Activated CD4-positive, alpha-beta T cell treated with anti-CD3 and anti-CD28 coated beads for 24 hours (primary cell): Measurements from ENCODE around the gene OTOP2.
"Not testable (repeated sequence)": the region's sequence is repeated elsewhere in the genome, so short reads cannot be mapped to it uniquely, and the experiment has no call there.

Experiments
- DNase-seq, 2 donors: peaks; one replicate each; pipeline ENCODE4 v3.0.0-alpha.2; 2020; ENCODE audit warnings: low read depth in 2 of 2

The OTOP2 gene

DNA sequence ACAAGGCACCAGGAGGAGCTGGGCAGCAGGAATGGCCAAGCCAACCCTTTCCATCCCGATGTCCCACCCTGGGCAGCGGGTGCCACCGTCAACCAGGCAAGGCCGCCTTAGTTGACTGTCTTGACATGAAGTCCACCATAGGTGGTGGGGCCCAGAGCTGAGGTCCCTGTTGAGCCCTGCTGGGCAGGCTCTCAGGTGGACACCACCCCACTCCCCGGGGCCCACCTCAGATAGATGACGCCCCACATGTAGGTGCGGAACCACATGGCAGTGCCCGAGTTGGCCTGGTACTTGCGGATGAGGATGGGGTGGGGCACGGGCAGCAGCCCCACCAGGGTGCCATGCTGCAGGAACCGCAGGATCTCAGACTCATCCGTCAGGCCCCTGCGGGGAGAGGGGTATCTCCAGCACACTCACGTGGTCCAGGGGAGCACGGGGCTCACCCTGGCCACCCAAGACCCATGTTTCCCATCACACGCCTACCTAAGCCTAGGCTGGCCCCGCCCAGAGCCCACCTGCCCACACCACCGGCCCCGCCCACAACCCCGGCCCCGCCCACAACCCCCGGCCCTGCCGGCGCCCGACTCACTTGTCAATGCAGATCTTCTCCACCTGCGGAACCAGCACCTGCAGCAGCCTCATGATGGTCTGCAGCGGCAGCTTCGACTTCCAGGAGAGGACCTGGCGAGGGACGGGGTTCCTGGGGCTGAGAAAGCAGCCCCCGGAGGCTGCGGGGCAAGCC, 27.8 kb downstream of the OTOP2 start:
- DNase-seq: no peak

DNA sequence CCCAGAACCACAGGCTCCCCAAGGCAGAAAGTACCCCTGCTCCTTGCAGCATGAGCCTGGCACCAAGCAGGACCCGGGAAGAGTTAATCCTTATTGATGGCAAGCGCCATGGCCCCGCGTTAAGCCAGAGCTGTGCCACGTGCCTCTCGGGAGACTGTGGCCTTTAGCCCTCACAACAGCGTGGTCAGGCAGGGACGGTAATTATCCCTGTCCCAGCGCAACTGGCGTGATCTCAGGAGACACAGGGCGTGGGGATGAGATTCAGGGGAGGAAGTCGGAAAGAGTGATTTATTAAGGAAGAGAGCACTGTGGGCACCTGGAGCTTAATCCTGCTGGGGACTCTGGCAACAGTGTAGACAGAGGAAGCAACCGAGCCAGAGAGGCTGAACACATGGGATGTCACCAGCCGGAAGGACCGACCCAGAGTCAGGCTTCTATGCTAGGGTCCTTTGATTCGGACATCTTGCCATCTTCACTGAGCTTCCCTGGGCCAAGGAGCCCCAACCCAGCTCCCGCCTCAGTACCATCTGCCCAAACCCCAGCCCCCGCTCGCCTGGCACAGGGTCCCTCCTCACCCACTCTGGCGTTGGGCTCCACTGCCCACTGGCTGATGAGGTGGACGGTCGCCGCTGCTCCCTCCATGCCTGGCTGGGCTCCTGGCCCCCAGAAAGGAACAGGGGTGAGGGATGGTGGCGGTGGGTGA, 28.5 kb downstream of the OTOP2 start:
- no peak for DNase-seq

DNA sequence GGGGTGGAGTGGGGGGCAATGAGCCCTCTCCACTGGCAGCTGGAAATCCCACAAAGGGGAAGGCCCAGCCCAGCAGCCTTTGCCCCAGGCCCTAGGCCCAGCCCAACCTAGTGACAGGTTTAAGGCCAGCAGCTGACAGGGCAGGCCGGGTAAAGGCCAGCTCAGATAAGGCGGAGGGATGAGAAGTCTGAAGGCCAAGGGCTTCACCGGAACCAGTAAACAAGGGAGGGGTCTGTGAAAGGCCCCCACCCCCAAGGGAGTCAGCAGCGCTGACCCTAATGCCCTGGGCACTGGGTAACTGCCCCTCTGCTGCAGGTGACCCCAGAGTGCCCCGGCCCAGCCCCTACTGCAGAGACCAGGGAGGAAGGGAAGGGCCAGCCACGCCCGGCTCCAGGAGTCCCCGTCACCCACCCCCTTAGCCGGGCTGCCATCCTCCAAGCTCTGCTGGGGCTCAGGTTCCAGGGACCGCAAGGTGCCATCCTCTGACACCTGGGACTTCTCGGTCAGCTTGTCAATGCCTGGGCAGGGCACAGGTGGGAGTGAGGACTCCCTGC, 29.1 kb downstream of the OTOP2 start:
- DNase-seq: no peak

DNA sequence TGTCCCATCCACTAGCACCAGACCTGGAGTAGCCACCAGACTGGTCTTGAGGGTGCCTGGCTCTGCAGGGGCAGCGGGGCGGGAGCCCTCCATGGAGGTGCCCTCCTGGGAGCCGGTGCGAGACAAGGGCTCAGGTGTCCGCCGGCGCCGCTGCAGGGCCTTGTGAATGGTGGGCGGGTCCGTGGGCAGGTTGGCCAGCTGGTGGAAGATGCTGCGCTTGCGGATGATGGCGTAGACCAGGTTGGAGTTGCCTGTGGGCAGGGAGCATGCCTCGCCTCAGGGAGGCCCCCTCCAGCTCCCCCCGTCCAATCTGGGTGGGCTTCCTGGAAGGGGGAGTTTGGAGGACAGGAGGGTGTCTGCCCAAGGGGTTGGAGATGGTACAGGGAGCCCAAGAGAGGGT, 30.0 kb downstream of the OTOP2 start:
- no peak for DNase-seq

DNA sequence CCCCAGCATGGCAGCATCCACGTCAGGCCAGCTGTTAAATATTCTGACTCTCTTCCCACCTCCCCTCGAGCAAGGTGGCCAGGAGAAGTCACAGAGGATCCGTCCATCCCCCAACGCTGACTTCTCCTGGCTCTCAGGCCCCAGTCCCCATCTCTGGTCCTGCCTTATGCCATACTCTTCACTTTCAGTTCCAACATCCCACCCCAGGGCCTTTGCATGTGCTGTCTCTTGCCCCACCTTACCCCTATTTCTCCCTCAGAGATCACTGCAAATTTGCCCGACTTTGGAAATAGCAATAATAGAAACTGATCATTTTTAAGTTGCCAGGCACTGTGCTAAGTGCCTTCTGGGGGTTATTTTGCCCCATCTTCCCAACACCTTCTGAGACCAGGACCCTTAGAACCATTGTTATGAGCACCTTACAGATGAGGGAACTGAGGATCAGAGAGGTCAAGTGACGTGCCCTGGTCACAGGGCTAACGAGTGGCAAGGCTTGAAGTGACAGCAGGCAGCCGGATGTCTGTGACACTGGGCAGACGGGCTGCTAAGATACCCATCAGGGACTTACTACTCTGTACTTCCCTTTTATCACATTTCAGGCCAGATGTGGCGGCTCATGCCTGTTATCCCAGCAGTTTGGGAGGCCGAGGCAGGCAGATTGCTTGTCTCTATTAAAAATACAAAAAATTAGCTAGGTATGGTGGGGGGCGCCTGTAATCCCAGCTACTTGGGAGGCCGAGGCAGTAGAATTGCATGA, 30.8 kb downstream of the OTOP2 start:
- DNase-seq: no peak

DNA sequence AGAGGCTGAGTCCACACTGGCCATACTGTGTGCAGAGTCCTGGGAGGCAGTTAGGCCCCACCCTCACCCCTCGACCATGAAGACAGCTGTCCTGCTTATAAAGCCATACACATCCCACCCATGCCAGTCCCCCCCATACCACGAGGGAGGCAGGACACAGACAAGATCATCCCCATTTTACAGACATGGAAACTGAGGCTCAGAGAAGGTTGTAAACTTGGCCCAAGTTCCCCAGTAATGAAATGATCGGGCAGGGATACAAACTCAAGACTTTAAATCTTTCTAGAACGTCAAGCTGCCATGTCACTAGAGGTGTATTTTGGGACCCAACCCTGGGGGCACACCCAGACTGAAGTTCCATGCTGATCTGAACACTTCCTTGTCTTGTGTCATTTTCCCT, 32.0 kb downstream of the OTOP2 start:
- no peak for DNase-seq

DNA sequence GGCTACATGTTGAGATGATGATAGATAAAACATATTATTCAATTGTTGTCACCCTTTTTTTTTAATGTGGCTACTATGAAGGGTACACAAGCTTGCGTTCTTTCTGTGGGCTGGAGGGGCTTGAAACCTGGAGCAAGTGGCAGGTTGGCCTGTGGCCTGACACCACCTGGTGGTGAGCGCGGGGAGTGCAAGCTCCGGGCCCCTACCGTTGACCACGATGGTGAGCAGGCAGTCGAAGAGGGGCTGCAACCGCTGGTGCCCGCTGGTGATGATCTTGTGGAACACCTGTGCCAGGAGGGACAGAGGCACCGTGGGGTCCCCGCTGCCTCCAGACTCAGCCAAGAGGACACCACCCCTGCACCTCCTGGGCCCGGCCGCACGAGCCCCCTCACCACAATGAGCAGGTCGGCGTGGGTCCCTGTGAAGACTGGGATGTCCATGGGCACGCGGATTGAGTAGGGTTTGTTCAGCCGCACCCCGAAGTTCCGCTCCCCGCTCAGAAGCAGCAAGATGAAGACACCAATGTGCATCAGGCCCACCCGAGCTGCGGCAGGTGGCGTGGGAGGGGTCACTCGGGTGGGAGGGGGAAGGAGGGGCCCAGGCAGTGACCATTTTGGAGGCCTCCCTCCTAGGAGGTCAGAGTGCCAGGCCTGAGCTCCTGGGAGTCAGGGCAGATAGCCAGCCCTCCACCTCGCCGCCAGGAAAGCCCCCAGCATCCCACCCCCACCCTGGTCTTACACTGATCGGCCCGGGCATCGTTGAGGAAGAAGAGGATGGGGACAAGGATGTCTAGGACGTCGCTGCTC, 34.1 kb downstream of the OTOP2 start:
- DNase-seq: peak; percentile 72 to 82

DNA sequence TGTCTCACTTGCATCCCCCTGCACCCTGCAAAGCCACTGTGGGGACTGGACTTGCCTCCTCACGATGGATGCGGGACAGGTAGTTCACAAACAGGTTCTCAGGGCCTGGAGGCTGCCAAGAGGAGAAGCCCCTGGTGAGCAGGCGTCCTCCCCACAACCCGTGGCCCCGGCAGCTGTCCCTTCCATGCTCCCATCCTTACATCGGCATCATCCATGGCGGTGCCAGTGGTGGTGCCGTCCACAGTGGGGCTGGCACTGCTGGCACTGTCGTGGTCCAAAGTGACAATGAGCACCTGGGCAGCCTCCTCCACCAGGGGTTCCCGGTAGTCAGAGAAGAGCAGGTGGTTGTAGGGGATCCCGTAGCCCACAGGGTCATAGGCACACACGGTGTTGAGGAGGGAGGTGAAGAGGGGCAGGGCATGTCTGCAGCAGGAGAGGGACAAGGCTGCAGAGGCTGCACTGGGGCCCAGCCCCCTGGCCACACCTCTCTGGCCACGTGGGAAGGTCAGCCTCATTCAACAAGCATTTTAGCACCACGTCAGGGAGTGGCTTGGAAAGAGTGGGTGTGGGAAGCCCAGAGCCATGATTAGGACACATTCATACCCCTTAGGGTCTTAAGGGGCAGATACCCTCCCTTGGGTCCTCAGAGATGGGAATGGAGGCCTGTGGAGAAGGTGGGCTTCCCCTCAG, 35.9 kb downstream of the OTOP2 start:
- DNase-seq: no peak

DNA sequence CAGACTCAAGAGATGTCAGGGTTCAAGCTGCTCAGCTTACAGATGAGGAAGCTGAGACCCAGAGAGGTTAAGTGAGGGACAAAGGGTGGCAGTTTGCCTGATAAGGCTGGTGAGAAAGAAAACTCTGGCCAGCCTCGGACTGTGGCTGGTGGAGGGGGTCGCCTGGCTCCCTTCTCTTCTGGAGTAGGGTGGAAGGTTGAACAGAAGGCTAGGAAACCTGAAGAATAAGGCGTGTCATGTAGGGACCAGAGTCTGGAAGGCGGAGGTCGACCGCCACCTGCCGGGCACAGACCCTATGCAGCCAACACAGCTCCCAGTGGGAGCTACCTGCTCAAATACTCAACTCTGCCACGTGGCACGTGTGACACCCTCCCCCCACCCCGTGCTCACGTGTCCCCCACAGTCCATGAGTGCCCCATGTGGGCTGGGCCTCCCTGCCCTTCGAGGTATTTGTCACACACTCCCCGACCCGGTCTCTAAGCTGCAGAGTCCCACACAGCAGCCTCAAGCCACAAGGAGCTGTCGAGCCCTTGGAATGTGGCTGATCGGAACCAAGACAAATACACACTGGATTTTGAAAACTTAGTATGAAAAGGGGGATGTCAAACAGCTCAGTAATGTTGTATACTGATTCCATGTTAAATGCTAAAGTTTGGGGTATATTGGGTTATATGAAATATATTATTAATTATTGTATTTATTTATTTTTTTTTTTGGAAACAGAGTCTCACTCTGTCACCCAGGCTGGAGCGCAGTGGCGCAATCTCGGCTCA, 36.7 kb downstream of the OTOP2 start:
- peak in 1 of 2 donors; percentile 55 for DNase-seq

DNA sequence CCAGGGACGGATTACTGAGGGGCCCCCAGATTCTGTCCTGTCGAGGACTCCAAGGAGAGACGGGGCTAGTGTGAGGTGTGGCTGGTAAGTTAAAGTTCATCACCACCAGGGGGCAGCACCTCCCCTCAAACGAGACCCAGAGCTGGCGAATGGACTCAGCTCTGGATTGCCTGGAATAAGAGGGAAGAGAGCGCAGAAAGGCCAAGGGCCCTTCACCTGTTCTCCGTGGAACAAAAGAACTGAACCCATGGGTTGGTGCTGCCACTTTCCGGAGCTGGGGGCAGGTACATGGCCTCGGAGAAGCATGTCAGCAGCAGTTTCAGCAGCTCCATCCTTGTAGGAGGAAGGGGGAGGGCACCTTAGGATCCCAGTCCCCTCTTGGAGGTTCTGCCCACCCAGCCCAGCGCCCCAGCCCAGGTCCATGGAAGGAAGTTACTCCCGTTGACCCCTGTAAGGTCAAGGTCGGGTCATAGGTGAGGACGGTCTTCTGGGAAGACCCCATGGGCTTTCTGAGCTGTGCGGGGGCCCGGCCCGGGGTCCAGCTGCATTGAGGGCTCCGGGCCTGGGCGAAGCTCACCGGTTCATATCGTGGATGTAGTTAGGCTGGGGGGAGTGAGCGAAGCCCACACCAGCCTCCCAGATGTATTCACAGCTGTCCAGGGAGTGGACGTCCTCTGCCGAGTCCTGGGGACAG, 37.7 kb downstream of the OTOP2 start:
- DNase-seq: peak; percentile 85

DNA sequence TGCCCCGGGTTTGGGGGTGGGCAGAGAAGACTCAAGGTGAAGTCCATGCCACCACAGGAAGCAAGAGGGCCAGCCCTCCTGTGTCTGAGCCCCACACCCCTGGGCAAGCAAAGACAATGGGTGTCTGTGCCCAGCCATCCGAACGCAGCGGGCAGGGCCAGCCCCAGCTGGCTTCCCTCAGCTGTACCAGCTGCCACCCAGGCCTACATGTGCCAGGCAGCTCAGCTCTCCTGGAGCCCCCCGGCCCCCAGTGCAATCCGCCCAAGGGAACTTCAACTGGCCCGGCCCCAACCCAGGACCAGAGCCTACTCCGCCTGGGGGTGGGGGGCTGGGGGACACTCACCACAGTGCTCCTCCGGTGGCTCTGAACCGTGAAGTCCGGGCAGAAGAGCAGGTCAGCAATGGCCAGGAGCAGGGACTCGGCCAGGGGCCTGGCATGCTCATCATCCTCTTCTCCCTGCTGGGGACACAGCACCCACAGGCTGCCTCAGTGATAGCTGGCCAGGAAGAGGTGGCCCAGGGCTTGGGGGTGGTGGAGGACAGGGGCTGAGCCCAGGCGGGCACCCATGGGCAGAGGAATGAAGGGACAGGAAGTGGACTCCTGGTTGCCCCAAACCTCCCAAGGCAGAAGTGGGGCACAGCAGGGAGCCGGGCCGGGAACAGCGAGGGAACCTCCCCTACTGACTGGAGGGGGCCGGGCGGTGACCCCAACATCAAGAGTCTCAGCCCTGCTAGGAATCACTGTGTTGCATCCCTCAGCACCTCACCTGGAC, 38.7 kb downstream of the OTOP2 start:
- no peak for DNase-seq

DNA sequence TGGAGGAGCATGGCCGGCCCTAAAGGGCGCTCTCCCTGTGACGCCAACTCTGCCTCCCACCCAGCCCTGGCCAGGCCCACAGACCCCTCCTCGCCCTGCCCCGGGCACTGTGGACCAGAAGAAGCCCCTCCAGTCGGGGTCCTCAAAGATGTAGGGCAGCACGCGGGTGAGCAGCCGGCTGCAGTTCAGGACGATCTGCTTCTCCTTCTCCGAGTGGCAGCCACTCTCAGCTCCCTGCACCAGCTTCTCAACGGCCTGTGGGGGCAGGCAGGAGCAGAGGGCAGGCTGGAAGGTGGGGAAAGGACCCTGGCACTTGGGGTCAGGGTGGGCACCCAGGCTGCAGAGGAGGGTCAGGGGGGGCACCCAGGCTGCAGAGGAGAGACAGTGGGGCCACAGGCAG, 39.6 kb downstream of the OTOP2 start:
- DNase-seq: no peak

DNA sequence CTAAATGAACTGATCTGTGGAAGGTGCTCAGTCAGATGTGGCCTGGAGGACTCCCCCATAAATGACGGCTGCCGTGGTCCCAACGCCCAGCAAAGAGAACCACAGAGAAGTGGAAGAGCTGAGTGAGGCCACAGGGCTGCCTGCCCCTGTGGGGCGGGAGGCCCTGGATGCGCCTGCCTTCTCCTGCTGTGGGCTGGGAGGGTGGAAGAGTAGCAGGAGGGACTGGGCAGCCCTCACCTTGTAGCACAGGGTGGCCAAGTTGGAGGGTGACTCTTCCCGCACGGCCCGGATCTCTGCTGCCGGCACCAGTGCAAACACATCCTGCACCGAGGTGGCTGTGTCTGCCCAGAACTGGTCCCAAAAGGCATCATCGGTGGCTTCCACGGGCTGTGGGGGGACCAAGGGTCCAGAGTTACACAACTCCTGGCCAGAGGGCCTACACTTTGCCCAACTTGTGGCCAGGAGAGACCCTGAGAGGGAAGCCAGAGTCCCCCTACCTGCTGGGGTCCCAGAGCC, 40.2 kb downstream of the OTOP2 start:
- no peak for DNase-seq

DNA sequence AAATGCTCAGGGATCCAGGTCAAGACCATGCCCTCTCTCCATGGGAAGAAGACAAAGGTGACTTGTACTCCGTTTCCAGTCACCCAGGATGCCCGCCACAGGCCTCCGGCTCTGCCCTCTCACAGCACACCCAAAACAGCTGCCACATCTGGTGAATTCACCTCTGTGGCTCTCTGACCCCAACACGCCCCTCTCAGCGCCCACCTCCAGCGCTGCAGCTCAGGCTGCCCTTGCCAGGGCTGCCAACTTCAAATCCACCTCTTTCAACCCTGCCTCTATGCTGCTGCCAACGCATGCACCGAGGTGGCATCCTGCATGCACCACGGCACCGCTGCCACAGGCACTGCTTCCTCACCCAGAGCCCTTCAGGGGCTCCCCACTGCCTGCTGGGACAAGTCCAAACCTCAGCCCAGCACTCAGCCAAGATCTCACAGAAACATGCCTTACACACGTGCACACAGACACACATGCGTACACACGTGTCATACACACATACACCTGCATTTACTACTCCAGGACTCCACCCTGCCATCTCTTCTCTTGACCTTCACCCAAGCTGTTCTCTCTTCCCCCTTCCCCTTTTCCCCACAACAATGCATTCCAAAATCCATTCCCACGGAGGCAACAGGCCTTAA, 41.0 kb downstream of the OTOP2 start:
- no peak for DNase-seq

DNA sequence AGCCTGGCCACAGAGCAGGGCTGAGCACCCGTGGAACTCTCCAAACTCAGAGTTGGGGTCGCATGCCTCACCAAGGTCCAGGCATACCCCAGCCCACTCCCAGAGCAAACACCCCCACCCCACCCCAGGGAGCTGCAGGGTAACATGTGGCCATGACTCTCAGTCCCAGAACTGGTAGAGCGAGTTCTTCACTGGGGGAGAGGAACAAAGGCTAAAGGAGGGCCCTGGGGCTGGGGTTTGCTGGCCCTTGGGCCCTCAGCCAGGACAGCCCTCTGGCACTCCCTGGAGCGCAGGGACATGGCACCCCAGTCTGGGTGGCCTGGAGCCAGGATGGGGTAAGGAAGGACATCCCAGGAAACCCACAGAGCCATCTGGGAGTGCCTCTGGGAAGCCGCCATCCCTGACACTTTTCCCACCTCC, 44.3 kb downstream of the OTOP2 start:
- no peak for DNase-seq

DNA sequence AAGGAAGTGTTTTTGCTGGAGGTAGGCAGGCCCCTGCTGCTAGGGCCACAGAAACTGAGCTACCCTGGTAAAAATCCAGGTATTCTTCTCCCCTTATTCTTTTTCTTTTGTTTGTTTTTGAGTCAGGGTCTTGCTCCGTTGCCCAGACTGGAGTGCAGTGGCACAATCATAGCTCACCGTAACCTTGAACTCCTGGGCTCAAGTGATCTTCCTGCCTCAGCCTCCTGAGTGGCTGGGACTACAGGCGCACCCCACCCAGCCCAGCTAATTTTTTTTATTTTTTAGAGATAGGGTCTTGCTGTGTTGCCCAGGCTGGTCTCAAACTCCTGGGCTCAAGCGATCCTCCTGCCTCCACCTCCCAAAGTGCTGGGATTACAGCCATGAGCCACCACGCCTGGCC, 45.4 kb downstream of the OTOP2 start:
- not testable (repeated sequence) for DNase-seq

DNA sequence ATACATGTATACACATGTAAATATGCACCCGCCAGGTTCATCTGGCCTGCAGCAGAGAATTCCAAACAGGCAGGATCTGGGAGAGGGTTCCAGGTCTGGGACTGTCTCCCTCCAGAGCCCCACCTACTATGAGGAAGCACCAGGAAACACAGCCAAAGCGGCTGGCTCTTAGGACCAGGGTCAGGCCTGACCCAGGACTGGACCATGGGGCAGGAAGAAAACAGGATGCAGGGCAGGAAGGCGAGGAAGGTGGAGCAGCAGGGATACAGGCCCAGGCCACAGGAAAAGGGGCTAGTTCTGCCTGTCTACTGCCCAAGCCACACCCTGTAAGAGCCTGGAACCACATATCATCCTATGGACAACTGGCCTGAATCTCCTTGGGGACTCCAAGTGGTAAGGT, 46.3 kb downstream of the OTOP2 start:
- no peak for DNase-seq
